GM18526 (cell line): ENCODE results near the gene GPR151.

Experiments
- POLR2A ChIP-seq: IDR thresholded peaks from 3 replicates; pipeline ENCODE4 v1.6.1; 2011; ENCODE audit not compliant: insufficient read length; ENCODE audit errors: extremely low read depth

Gene GPR151

DNA sequence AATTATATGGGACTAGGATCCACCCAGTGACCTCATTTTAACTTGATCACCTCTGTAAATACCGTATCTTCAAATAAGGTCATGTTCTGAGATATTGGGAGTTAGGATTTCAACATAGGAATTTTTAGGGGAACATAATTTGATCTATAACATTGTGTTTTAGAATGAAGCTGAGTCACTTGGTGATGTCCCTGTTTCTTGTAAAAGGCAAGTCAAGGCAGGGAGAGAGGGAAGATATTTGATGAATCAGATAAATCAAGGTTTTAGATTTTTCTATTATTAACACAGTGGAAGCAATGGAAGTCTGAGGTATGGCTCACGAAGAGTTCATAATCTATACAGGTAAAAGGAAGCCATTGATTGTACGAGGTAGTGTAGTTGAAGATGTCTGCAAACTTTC lies 11.8 kb upstream of the GPR151 start:
- TF ChIP-seq POLR2A: no peak

DNA sequence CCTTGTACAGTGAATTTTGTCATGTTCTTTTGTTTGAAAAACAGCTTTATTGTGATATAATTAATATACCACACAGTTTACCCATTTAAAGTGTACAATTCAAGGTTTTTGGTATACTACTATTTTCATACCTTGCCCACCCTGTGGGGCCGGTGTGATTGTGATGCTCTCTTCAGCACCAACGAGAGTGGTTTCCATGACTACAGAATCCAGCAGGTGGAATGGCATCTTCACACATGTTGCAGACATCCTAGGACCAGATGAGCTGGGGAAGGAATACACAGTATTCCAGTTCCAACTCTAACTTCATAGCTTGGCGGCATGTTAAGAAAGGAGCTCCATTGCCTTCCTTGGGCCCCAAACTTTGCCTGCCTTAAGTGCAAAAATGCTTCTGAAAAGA lies 7.7 kb upstream of the GPR151 start:
- no peak for TF ChIP-seq POLR2A

GRCh38 chr5:146521403-146522106 lies 5.6 kb upstream of the GPR151 start:
- TF ChIP-seq POLR2A: no peak

GRCh38 chr5:146520731-146521130 lies 4.7 kb upstream of the GPR151 start:
- TF ChIP-seq POLR2A: no peak

GRCh38 chr5:146519554-146519953 lies 3.6 kb upstream of the GPR151 start:
- no peak for TF ChIP-seq POLR2A

- no peak for TF ChIP-seq POLR2A
These were observed 378 bp downstream of the GPR151 start for GRCh38 chr5:146515473-146516150.

DNA sequence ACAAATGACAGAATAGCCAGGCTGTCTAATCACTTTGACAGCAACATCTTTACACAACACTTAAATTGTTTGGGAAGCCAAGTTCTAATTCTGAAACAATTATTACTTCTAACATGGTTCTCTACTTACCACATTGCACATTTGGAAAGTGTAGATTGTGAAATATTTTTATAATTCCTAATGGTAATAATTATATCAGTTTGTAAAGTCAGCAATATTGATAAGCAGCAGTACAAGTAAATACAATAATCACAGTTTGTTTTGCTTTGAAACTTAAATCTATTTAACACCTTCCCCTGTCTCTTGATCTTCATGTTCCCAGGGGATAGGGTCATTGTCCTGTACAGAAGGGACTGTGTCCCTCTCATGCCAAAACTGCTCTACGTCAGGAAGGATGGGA lies 1.4 kb downstream of the GPR151 start:
- no peak for TF ChIP-seq POLR2A

GRCh38 chr5:146513462-146513861 lies 2.5 kb downstream of the GPR151 start:
- no peak for TF ChIP-seq POLR2A

DNA sequence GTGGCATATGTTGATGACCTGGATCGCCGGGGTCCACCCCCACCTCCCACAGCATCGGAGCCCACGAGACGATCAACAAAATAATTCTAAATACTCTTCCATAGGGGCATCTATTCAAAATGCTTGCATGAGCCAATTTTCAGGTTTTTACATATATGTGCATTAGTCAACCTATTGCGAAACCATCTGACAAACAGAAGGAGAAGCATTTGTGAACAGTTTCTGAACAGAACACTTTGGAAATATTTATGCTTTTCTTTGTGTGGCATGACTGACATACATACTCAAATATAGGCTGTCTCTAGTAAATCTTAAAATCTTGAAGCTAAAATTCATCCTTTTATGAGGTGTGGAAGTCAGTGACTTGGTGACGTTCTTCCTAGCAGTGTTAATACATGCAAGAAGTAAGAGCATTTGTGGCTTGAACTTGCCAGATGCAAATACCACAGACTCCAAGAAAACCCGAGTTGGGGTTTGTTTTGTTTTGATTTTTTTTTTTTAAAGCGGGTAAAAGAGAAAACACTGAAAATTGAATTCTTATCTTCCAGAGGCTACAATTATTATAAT lies 5.3 kb downstream of the GPR151 start:
- TF ChIP-seq POLR2A: no peak

DNA sequence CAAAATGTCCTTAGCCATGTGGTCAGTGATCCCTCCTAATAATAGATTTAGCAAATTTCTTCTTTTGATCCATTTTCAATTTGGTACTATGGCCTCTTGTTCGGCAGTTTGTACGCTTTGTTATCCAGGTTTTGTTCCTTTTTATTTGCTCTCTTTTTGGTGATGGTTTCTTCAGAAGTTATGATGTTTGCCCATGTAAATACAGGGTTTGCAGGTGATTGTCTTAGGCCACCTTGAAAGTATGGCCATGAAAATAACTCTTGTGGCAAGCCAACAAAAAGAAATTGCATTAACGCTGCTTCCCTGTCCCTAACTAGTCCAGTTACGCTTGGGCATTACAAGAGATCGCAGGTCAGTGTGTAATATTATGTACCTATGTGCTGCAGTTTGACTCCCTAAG lies 8.6 kb downstream of the GPR151 start:
- no peak for TF ChIP-seq POLR2A

DNA sequence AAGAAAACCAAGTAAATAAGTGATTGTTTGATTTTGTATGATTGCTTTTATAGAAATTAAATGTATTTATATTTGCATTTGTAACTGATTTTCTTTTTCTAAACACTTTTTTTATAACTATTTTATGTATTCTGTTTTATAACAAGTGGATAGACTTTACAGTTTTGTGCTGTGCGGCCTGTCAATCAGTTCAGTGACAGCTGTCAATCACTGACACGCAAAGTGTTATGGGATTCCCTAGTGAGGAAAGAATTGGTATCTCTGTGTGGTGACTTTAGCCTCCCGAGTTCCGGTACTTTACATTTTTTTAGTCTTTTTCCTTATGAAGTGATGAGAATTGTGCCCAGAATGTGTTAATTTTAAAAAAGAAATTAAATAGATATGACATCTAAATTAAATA lies 16.3 kb downstream of the GPR151 start:
- TF ChIP-seq POLR2A: no peak

GRCh38 chr5:146494656-146495055 lies 21.3 kb downstream of the GPR151 start:
- TF ChIP-seq POLR2A: no peak

GRCh38 chr5:146490089-146490843 lies 25.7 kb downstream of the GPR151 start:
- TF ChIP-seq POLR2A: no peak

GRCh38 chr5:146484714-146485391 lies 31.1 kb downstream of the GPR151 start:
- TF ChIP-seq POLR2A: no peak

- TF ChIP-seq POLR2A: no peak
These were observed 33.2 kb downstream of the GPR151 start for GRCh38 chr5:146482775-146483174.
